ENCODE results near the gene CFAP46.
A peak's percentile ranks its signal among the peaks of the same experiment; 100 is the strongest.
"Not testable (repeated sequence)": the region's sequence is repeated elsewhere in the genome, so short reads cannot be mapped to it uniquely, and the experiment has no call there.

Gene CFAP46

GRCh38 chr10:132979491-132980425, 37.4 kb upstream of the CFAP46 start:
- DNase-seq (ENCODE audit: low read depth), result no peak

- DNase-seq (ENCODE audit: low read depth), result no peak
Observed at GRCh38 chr10:132978542-132978941, 36.2 kb upstream of the CFAP46 start.

GRCh38 chr10:132977807-132978206, 35.4 kb upstream of the CFAP46 start:
- DNase-seq (ENCODE audit: low read depth), result no peak

GRCh38 chr10:132977076-132977475, 34.7 kb upstream of the CFAP46 start:
- no peak for DNase-seq (ENCODE audit: low read depth)

GRCh38 chr10:132975831-132976682, 33.7 kb upstream of the CFAP46 start:
- no peak for DNase-seq (ENCODE audit: low read depth)

- peak; percentile 12 for DNase-seq (ENCODE audit: low read depth)
Observed at GRCh38 chr10:132974886-132975830, 32.8 kb upstream of the CFAP46 start.

GRCh38 chr10:132974249-132974796, 32.0 kb upstream of the CFAP46 start:
- no peak for DNase-seq (ENCODE audit: low read depth)

- DNase-seq (ENCODE audit: low read depth), result no peak
Observed at GRCh38 chr10:132973903-132974241, 31.5 kb upstream of the CFAP46 start.

- no peak for DNase-seq (ENCODE audit: low read depth)
Observed at GRCh38 chr10:132972986-132973902, 30.9 kb upstream of the CFAP46 start.

- DNase-seq (ENCODE audit: low read depth), result no peak
Observed at GRCh38 chr10:132972149-132972985, 30.0 kb upstream of the CFAP46 start.

GRCh38 chr10:132971448-132972148, 29.2 kb upstream of the CFAP46 start:
- no peak for DNase-seq (ENCODE audit: low read depth)

GRCh38 chr10:132970641-132971438, 28.5 kb upstream of the CFAP46 start:
- DNase-seq (ENCODE audit: low read depth), result no peak

GRCh38 chr10:132967540-132967939, 25.2 kb upstream of the CFAP46 start:
- DNase-seq (ENCODE audit: low read depth), result no peak

GRCh38 chr10:132965411-132966057, 23.2 kb upstream of the CFAP46 start:
- DNase-seq (ENCODE audit: low read depth), result no peak

- not testable (repeated sequence) for DNase-seq (ENCODE audit: low read depth)
Observed at GRCh38 chr10:132964707-132965410, 22.5 kb upstream of the CFAP46 start.

GRCh38 chr10:132964231-132964630, 21.9 kb upstream of the CFAP46 start:
- DNase-seq (ENCODE audit: low read depth), result no peak

GRCh38 chr10:132963430-132963960, 21.1 kb upstream of the CFAP46 start:
- no peak for DNase-seq (ENCODE audit: low read depth)

Data from fibroblast of gingiva (primary cell).